HCT116 (cell line): Measurements from ENCODE around the gene DPYSL4. TPM values are rescaled to one million over a fixed set of nuclear protein-coding genes. Genes with fewer than 3 reads are reported as not detected.

Experiments
- ATAC-seq: fragments of 200-7000 bp; cut with Tn5 transposase; 2 replicates; pipeline ENCODE4 v1.9.1; 2020; ENCODE audit warnings: mild to moderate bottlenecking, moderate library complexity
- BruUV-seq: library from RNA; stranded (reverse); fragments of 400-500 nt; replicated peaks from 2 replicates; lab custom pipeline; 2021; lab: Mats Ljungman, UMichigan
- CTCF ChIA-PET: fragments of 300-600 bp; sonication (Branson Sonifier 250); formaldehyde crosslinking; loops from one replicate; lab custom pipeline; 2021; ENCODE audit warnings: antibody characterized with exemption; lab: Charles Lee
- POLR2A ChIA-PET: fragments of 300-600, 350-600 bp; sonication (Branson Sonifier 250); formaldehyde crosslinking; loops from one replicate; lab custom pipeline; 2021; ENCODE audit warnings: antibody characterized with exemption; lab: Charles Lee
- RAD21 ChIA-PET, 2 experiments: fragments of 300-600 bp; sonication (Branson Sonifier 250); formaldehyde crosslinking; loops; one replicate each; lab custom pipeline; 2023; ENCODE audit warnings: low total read pairs in 2 of 2; ENCODE audit not compliant: uncharacterized antibody in 2 of 2, unreplicated experiment in 2 of 2, low non-redundant PET in 1 of 2; lab: Charles Lee
- DNase-seq: peaks from one replicate; pipeline ENCODE4 v3.0.0-alpha.2; 2010; ENCODE audit warnings: low read depth, low spot score
- H2AFZ ChIP-seq: fragments of 200-600 bp; shearing (Covaris generic), sonication (generic); 2 replicates; pipeline ENCODE4 v1.6.1; 2017; ENCODE audit warnings: low read depth, mixed run types, mixed read lengths, antibody characterized with exemption, low read length; ENCODE audit not compliant: poor library complexity, severe bottlenecking
- H3K27ac ChIP-seq: 2 replicates; pipeline ENCODE4 v1.5.1; 2012; ENCODE audit warnings: low read depth, low read length
- H3K27me3 ChIP-seq: fragments of 200-600 bp; sonication (generic); 2 replicates; pipeline ENCODE4 v1.6.1; 2016; ENCODE audit warnings: mixed run types, low read length, mixed read lengths; ENCODE audit not compliant: insufficient read depth
- H3K36me3 ChIP-seq, 2 experiments: fragments of 200-500 bp in 1 of 2; fragments of 200-600 bp in 1 of 2; sonication (Bioruptor generic) in 1 of 2; sonication (generic) in 1 of 2; 2 replicates each; pipeline versions ENCODE4 v1.5.1 to v1.6.1; 2014 to 2016; ENCODE audit warnings: low read length in 2 of 2, inconsistent platforms in 1 of 2, mixed read lengths in 1 of 2, mixed run types in 1 of 2; ENCODE audit not compliant: insufficient read depth in 2 of 2, control insufficient read depth in 1 of 2
- H3K4me1 ChIP-seq, 2 experiments: fragments of 200-600 bp in 1 of 2; sonication (generic) in 1 of 2; 2 replicates each; pipeline versions ENCODE4 v1.5.1 to v1.6.1; 2012 to 2017; ENCODE audit warnings: low read length in 2 of 2, inconsistent platforms in 1 of 2, mild to moderate bottlenecking in 1 of 2, mixed read lengths in 1 of 2, mixed run types in 1 of 2, moderate library complexity in 1 of 2; ENCODE audit not compliant: insufficient read depth in 2 of 2, control insufficient read depth in 1 of 2
- H3K4me2 ChIP-seq: fragments of 200-600 bp; sonication (generic); 2 replicates; pipeline ENCODE4 v1.6.1; 2017; ENCODE audit warnings: mixed run types, low read length, mixed read lengths
- H3K4me3 ChIP-seq, 2 experiments: fragments of 200-600 bp in 1 of 2; sonication (generic) in 1 of 2; replicated peaks in 1 of 2; 2 replicates each; pipeline ENCODE4 v1.5.1; 2011 to 2016; ENCODE audit warnings: low read length in 2 of 2, control low read depth in 1 of 2, low read depth in 1 of 2, mild to moderate bottlenecking in 1 of 2, mixed read lengths in 1 of 2, mixed run types in 1 of 2
- H3K79me2 ChIP-seq: fragments of 200-600 bp; sonication (generic); 2 replicates; pipeline ENCODE4 v1.6.1; 2017; ENCODE audit warnings: mild to moderate bottlenecking, mixed run types, low read length, moderate library complexity, mixed read lengths; ENCODE audit not compliant: insufficient read depth
- H3K9ac ChIP-seq: fragments of 200-600 bp; sonication (generic); 2 replicates; pipeline ENCODE4 v1.6.1; 2016; ENCODE audit warnings: low read length, mixed read lengths
- H3K9me2 ChIP-seq: fragments of 200-600 bp; sonication (generic), shearing (Covaris generic); 2 replicates; pipeline ENCODE4 v1.6.1; 2017; ENCODE audit warnings: mixed run types, mild to moderate bottlenecking, moderate library complexity; ENCODE audit not compliant: insufficient read depth
- H3K9me3 ChIP-seq, 2 experiments: fragments of 200-500 bp in 1 of 2; fragments of 200-600 bp in 1 of 2; sonication (Bioruptor generic) in 1 of 2; sonication (generic) in 1 of 2; 2 replicates each; pipeline ENCODE4 v1.6.1; 2014 to 2017; ENCODE audit warnings: low read length in 2 of 2, mixed read lengths in 2 of 2, inconsistent platforms in 1 of 2, low read depth in 1 of 2, mild to moderate bottlenecking in 1 of 2, mixed run types in 1 of 2, moderate library complexity in 1 of 2; ENCODE audit not compliant: control insufficient read depth in 1 of 2, insufficient read depth in 1 of 2
- H4K20me1 ChIP-seq: fragments of 200-600 bp; sonication (generic), shearing (Covaris generic); 2 replicates; pipeline ENCODE4 v1.6.1; 2017; ENCODE audit warnings: mixed run types, mild to moderate bottlenecking, moderate library complexity; ENCODE audit not compliant: insufficient read depth
- CBX3 ChIP-seq: IDR thresholded peaks from 2 replicates; pipeline ENCODE4 v1.6.1; 2012; ENCODE audit warnings: low read depth
- CEBPB ChIP-seq: IDR thresholded peaks from 2 replicates; pipeline ENCODE4 v1.6.1; 2012; ENCODE audit warnings: low read depth
- CTCF ChIP-seq, 3 experiments: fragments of 200-600 bp in 1 of 3; sonication (generic) in 1 of 3; IDR thresholded peaks in 2 of 3; conservative IDR thresholded peaks in 1 of 3; 2 replicates each; pipeline ENCODE4 v1.5.1; 2012 to 2017; ENCODE audit warnings: low read depth in 2 of 3, low read length in 2 of 3, antibody characterized with exemption in 1 of 3, borderline replicate concordance in 1 of 3, control low read depth in 1 of 3, mild to moderate bottlenecking in 1 of 3, mixed read lengths in 1 of 3, mixed run types in 1 of 3, moderate library complexity in 1 of 3; ENCODE audit not compliant: insufficient read depth in 1 of 3
- EGR1 ChIP-seq: IDR thresholded peaks from 2 replicates; pipeline ENCODE4 v1.6.1; 2012; ENCODE audit warnings: low read depth
- EZH2 ChIP-seq: fragments of 200-600 bp; sonication (generic); IDR thresholded peaks from 2 replicates; pipeline ENCODE4 v1.6.1; 2017; ENCODE audit warnings: antibody characterized with exemption, mixed run types
- EZH2phosphoT487 ChIP-seq: fragments of 200-600 bp; IDR thresholded peaks from 2 replicates; pipeline ENCODE4 v1.6.1; 2018; ENCODE audit warnings: antibody characterized with exemption, borderline replicate concordance
- FOSL1 ChIP-seq: IDR thresholded peaks from 2 replicates; pipeline ENCODE4 v1.6.1; 2012; ENCODE audit warnings: low read depth
- JUND ChIP-seq: IDR thresholded peaks from 2 replicates; pipeline ENCODE4 v1.6.1; 2012
- MAX ChIP-seq: IDR thresholded peaks from 2 replicates; pipeline ENCODE4 v1.6.1; 2012
- POLR2A ChIP-seq: IDR thresholded peaks from 2 replicates; pipeline ENCODE4 v1.7.0; 2011; ENCODE audit warnings: borderline replicate concordance; ENCODE audit not compliant: insufficient read depth, insufficient read length; ENCODE audit errors: extremely low read depth
- POLR2AphosphoS5 ChIP-seq: IDR thresholded peaks from 2 replicates; pipeline ENCODE4 v1.6.1; 2011; ENCODE audit warnings: mild to moderate bottlenecking, low read depth, low read length, moderate library complexity
- SIN3A ChIP-seq: IDR thresholded peaks from 2 replicates; pipeline ENCODE4 v1.6.1; 2012; ENCODE audit warnings: low read depth
- SP1 ChIP-seq: IDR thresholded peaks from 2 replicates; pipeline ENCODE4 v1.6.1; 2012; ENCODE audit warnings: low read depth
- SRF ChIP-seq: IDR thresholded peaks from 2 replicates; pipeline ENCODE4 v1.6.1; 2012; ENCODE audit warnings: low read depth
- YY1 ChIP-seq: IDR thresholded peaks from 2 replicates; pipeline ENCODE4 v1.6.1; 2011; ENCODE audit warnings: low read length, low read depth, moderate library complexity, mild to moderate bottlenecking; ENCODE audit not compliant: insufficient replicate concordance; ENCODE audit errors: extremely low read depth
- ZBTB33 ChIP-seq: IDR thresholded peaks from 2 replicates; pipeline ENCODE4 v1.6.1; 2011; ENCODE audit warnings: mild to moderate bottlenecking, low read length, moderate library complexity; ENCODE audit not compliant: insufficient replicate concordance; ENCODE audit errors: extremely low read depth
- ZNF274 ChIP-seq: fragments of 200-500 bp; sonication (Bioruptor generic); IDR thresholded peaks from 2 replicates; pipeline ENCODE4 v1.6.1; 2014; ENCODE audit warnings: mild to moderate bottlenecking, low read depth, low read length, inconsistent platforms
- intact Hi-C: fragments of 100-400 bp; cut with micrococcal nuclease; formaldehyde crosslinking; loops from 2 replicates; pipeline ENCODE4 v1.10.0; 2022
- total RNA-seq: library from RNA; stranded (reverse); gene quantifications from one replicate; pipeline ENCODE4 v1.2.1, GENCODE V29; 2021; ENCODE audit not compliant: unreplicated experiment

The DPYSL4 gene
- total RNA-seq, 1 experiment from 2014 or later, result 5.4 TPM

GRCh38 chr10:132192991-132193665, 6.4 kb downstream of the DPYSL4 start:
- no peak for ATAC-seq
- ChIA-PET CTCF (no interaction called here), RAD21 (no interaction called here), POLR2A (no interaction called here)
- no peaks in the 10 kb centered on the region for H4K20me1 ChIP-seq
- BruUV-seq, result no TSS peak
- H3K27me3 ChIP-seq, result no peaks in the 10 kb centered on the region
- no peak overlapping the region for H2AFZ ChIP-seq
- DNase-seq, result no peak
- no peaks in the 10 kb centered on the region for H3K36me3 ChIP-seq
- H3K27ac ChIP-seq, result no peak overlapping the region
- no peaks in the 10 kb centered on the region for H3K79me2 ChIP-seq
- intact Hi-C loops, result no loop called here
- H3K4me2 ChIP-seq, result no peak overlapping the region
- TF ChIP-seq EZH2phosphoT487 (no peak), CBX3 (no peak), SRF (no peak), ZBTB33 (no peak), POLR2A (no peak), MAX (no peak), SP1 (no peak), SIN3A (no peak), ZNF274 (no peak), YY1 (no peak), EZH2 (no peak), EGR1 (no peak), JUND (no peak), FOSL1 (no peak), CEBPB (no peak), CTCF (IDR thresholded peaks at IDR 0.05 in 2 of 3, conservative IDR thresholded peaks at IDR 0.05 in 1 of 3; ENCODE audit: borderline replicate concordance in 1 of 3, insufficient read depth in 1 of 3, low read depth in 2 of 3, low read length in 2 of 3) (no peak), POLR2AphosphoS5 (no peak)
- no peak overlapping the region for H3K4me3 ChIP-seq
- no peaks in the 10 kb centered on the region for H3K9me2 ChIP-seq
- H3K9me3 ChIP-seq, result no peaks in the 10 kb centered on the region
- H3K4me1 ChIP-seq, result no peaks in the 10 kb centered on the region
- H3K9ac ChIP-seq, result no peak overlapping the region
